HUES6 (cell line): ENCODE measurements around the gene MS4A6A.

Experiments used
- H3K27ac ChIP-seq: 2 replicates; pipeline ENCODE4 v1.7.0; 2013; ENCODE audit warnings: low read depth, mild to moderate bottlenecking, low read length, inconsistent platforms
- H3K27me3 ChIP-seq: 2 replicates; pipeline ENCODE4 v1.6.1; 2013; ENCODE audit warnings: low read length; ENCODE audit not compliant: control insufficient read depth, insufficient read depth
- H3K36me3 ChIP-seq: 2 replicates; pipeline ENCODE4 v1.6.1; 2013; ENCODE audit warnings: low read length; ENCODE audit not compliant: control insufficient read depth, insufficient read depth
- H3K4me1 ChIP-seq: 2 replicates; pipeline ENCODE4 v1.6.1; 2013; ENCODE audit warnings: low read length; ENCODE audit not compliant: control insufficient read depth, insufficient read depth
- H3K4me3 ChIP-seq: 2 replicates; pipeline ENCODE4 v1.5.1; 2013; ENCODE audit warnings: low read depth, low read length
- H3K9ac ChIP-seq: one replicate; pipeline ENCODE4 v1.6.1; 2013; ENCODE audit warnings: mild to moderate bottlenecking, low read length
- H3K9me3 ChIP-seq: 2 replicates; pipeline ENCODE4 v1.6.1; 2013; ENCODE audit warnings: low read depth, low read length; ENCODE audit not compliant: control insufficient read depth, insufficient read depth

The MS4A6A gene

GRCh38 chr11:60182541-60183330 is at the start of gene MS4A6A:
MS4A6A (minus strand) TSS chr11:60183083; CDS start chr11:60181727, 1,356 bp downstream.
- Histone ChIP-seq H3K27ac (no peak within 1 kb of the TSS), H3K4me1 (peaks cover 3% of the 10 kb centered on the region; the same call in 1 of the 2 replicates), H3K4me3 (no peak within 1 kb of the TSS), H3K36me3 (no peaks in the 10 kb centered on the region), H3K9ac (no peak within 1 kb of the TSS), H3K9me3 (peaks cover 2% of the 10 kb centered on the region; the same call in 1 of the 2 replicates), H3K27me3 (no peaks in the 10 kb centered on the region)

- no peaks in the 10 kb centered on the region for H3K9me3 ChIP-seq
- no peaks in the 10 kb centered on the region for H3K36me3 ChIP-seq
- no peaks in the 10 kb centered on the region for H3K27me3 ChIP-seq
- no peaks in the 10 kb centered on the region for H3K4me1 ChIP-seq
- no peak overlapping the region for H3K9ac ChIP-seq
- H3K27ac ChIP-seq = no peak overlapping the region
- no peak overlapping the region for H3K4me3 ChIP-seq
Observed at GRCh38 chr11:60230681-60231080, 47.8 kb upstream of the MS4A6A start.

GRCh38 chr11:60222141-60222540 is 39.3 kb upstream of the MS4A6A start:
- no peaks in the 10 kb centered on the region for H3K9me3 ChIP-seq
- no peaks in the 10 kb centered on the region for H3K36me3 ChIP-seq
- no peak overlapping the region for H3K27ac ChIP-seq
- no peak overlapping the region for H3K4me3 ChIP-seq
- H3K9ac ChIP-seq = no peak overlapping the region
- H3K4me1 ChIP-seq = no peaks in the 10 kb centered on the region
- no peaks in the 10 kb centered on the region for H3K27me3 ChIP-seq

- Histone ChIP-seq H3K9me3 (no peaks in the 10 kb centered on the region), H3K4me3 (no peak overlapping the region), H3K27ac (no peak overlapping the region), H3K4me1 (no peaks in the 10 kb centered on the region), H3K9ac (no peak overlapping the region), H3K27me3 (no peaks in the 10 kb centered on the region), H3K36me3 (no peaks in the 10 kb centered on the region)
Observed at GRCh38 chr11:60221692-60222091, 38.8 kb upstream of the MS4A6A start.

GRCh38 chr11:60221181-60221580 is 38.3 kb upstream of the MS4A6A start:
- Histone ChIP-seq H3K27ac (no peak overlapping the region), H3K4me1 (no peaks in the 10 kb centered on the region), H3K9me3 (no peaks in the 10 kb centered on the region), H3K27me3 (no peaks in the 10 kb centered on the region), H3K4me3 (no peak overlapping the region), H3K36me3 (no peaks in the 10 kb centered on the region), H3K9ac (no peak overlapping the region)

- no peaks in the 10 kb centered on the region for H3K4me1 ChIP-seq
- H3K27me3 ChIP-seq = no peaks in the 10 kb centered on the region
- H3K9me3 ChIP-seq = no peaks in the 10 kb centered on the region
- no peak overlapping the region for H3K27ac ChIP-seq
- H3K36me3 ChIP-seq = no peaks in the 10 kb centered on the region
- H3K9ac ChIP-seq = no peak overlapping the region
- no peak overlapping the region for H3K4me3 ChIP-seq
Observed at GRCh38 chr11:60214386-60214785, 31.5 kb upstream of the MS4A6A start.

GRCh38 chr11:60211206-60211605 is 28.3 kb upstream of the MS4A6A start:
- Histone ChIP-seq H3K4me3 (no peak overlapping the region), H3K27me3 (no peaks in the 10 kb centered on the region), H3K36me3 (no peaks in the 10 kb centered on the region), H3K9me3 (no peaks in the 10 kb centered on the region), H3K9ac (no peak overlapping the region), H3K27ac (no peak overlapping the region), H3K4me1 (no peaks in the 10 kb centered on the region)

- Histone ChIP-seq H3K4me1 (no peaks in the 10 kb centered on the region), H3K4me3 (no peak overlapping the region), H3K27ac (no peak overlapping the region), H3K27me3 (no peaks in the 10 kb centered on the region), H3K9ac (no peak overlapping the region), H3K36me3 (no peaks in the 10 kb centered on the region), H3K9me3 (no peaks in the 10 kb centered on the region)
Observed at GRCh38 chr11:60209977-60210376, 27.1 kb upstream of the MS4A6A start.

- Histone ChIP-seq H3K9me3 (no peaks in the 10 kb centered on the region), H3K4me3 (no peak overlapping the region), H3K27me3 (no peaks in the 10 kb centered on the region), H3K27ac (no peak overlapping the region), H3K36me3 (no peaks in the 10 kb centered on the region), H3K9ac (no peak overlapping the region), H3K4me1 (no peaks in the 10 kb centered on the region)
Observed at GRCh38 chr11:60208951-60209350, 26.1 kb upstream of the MS4A6A start.

- no peak overlapping the region for H3K27ac ChIP-seq
- H3K9me3 ChIP-seq = 0 out of 2 replicates have a peak, but pooled peaks cover 2% of the 10 kb centered on the region
- H3K27me3 ChIP-seq = no peaks in the 10 kb centered on the region
- H3K4me3 ChIP-seq = no peak overlapping the region
- H3K9ac ChIP-seq = no peak overlapping the region
- no peaks in the 10 kb centered on the region for H3K36me3 ChIP-seq
- no peaks in the 10 kb centered on the region for H3K4me1 ChIP-seq
Observed at GRCh38 chr11:60208146-60208895, 25.4 kb upstream of the MS4A6A start.

- Histone ChIP-seq H3K4me3 (no peak overlapping the region), H3K4me1 (no peaks in the 10 kb centered on the region), H3K27me3 (no peaks in the 10 kb centered on the region), H3K9me3 (peaks cover 12% of the 10 kb centered on the region; the same call in 1 of the 2 replicates), H3K27ac (no peak overlapping the region), H3K36me3 (no peaks in the 10 kb centered on the region), H3K9ac (no peak overlapping the region)
Observed at GRCh38 chr11:60206616-60207015, 23.7 kb upstream of the MS4A6A start.
